ENCODE measurements around the gene NDUFC2. TPM values are rescaled to one million over a fixed set of nuclear protein-coding genes. Genes with fewer than 3 reads are reported as not detected.
"Not testable (repeated sequence)": the region's sequence is repeated elsewhere in the genome, so short reads cannot be mapped to it uniquely, and the experiment has no call there.

NDUFC2 gene
- total and polyA plus RNA-seq, 5 donors, result 238 to 298 (median 266) TPM

DNA sequence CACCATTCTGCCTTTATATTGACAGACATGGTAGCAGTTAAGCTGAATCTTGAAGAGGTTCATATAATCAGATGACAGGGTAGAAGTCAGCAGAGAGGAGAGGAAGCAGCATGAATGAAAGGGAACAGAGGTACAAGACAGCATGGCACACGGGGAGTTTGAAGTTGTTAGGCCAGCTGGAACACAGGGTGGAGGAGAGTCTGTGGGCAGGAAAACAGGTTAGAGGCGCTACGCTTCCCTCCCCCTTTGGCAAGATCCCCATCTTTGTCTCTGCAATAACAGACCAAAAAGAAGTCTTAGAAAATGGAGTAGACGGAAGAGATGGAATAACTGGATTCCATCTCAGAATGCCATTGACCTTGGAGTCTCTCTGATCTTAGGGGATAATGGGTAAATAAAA, 20.0 kb upstream of the NDUFC2 start:
- H3K27ac ChIP-seq (ENCODE audit: low read length), result no peak overlapping the region
- intact Hi-C loops (cut with DNase I), result no loop called here
- ATAC-seq, result no peak
- H3K4me1 ChIP-seq (ENCODE audit: control insufficient read depth, insufficient read depth, low read length), result no peaks in the 10 kb centered on the region
- H3K9me3 ChIP-seq (ENCODE audit: control insufficient read depth, low read length), result no peaks in the 10 kb centered on the region
- 84% methylated on average over 4 of the region's 4 CpGs for WGBS
- DNase-seq, result no peak
- no peaks in the 10 kb centered on the region for H3K27me3 ChIP-seq (ENCODE audit: control insufficient read depth, insufficient read depth)
- no peak overlapping the region for H3K4me3 ChIP-seq (ENCODE audit: low read length)

- Histone ChIP-seq H3K4me3 (ENCODE audit: low read length) (no peak overlapping the region), H3K27me3 (ENCODE audit: control insufficient read depth, insufficient read depth) (no peaks in the 10 kb centered on the region), H3K9me3 (ENCODE audit: control insufficient read depth, low read length) (no peaks in the 10 kb centered on the region), H3K27ac (ENCODE audit: low read length) (no peak overlapping the region), H3K4me1 (ENCODE audit: control insufficient read depth, insufficient read depth, low read length) (no peaks in the 10 kb centered on the region)
- ATAC-seq, result no peak
- no peak for DNase-seq
- 83% methylated on average over 7 of the region's 7 CpGs for WGBS
- intact Hi-C loops (cut with DNase I), result no loop called here
Measured at GRCh38 chr11:78097666-78098385, 18.2 kb upstream of the NDUFC2 start.

GRCh38 chr11:78094250-78094649, 14.6 kb upstream of the NDUFC2 start:
- Histone ChIP-seq H3K4me1 (ENCODE audit: control insufficient read depth, insufficient read depth, low read length) (no peaks in the 10 kb centered on the region), H3K4me3 (ENCODE audit: low read length) (no peak overlapping the region), H3K9me3 (ENCODE audit: control insufficient read depth, low read length) (no peaks in the 10 kb centered on the region), H3K27ac (ENCODE audit: low read length) (no peak overlapping the region), H3K27me3 (ENCODE audit: control insufficient read depth, insufficient read depth) (no peaks in the 10 kb centered on the region)
- DNase-seq, result no peak
- 86% methylated on average over 2 of the region's 2 CpGs for WGBS
- ATAC-seq, result no peak
- intact Hi-C loops (cut with DNase I), result no loop called here

- intact Hi-C loops (cut with DNase I); H3K27ac ChIP-seq (ENCODE audit: low read length); DNase-seq; H3K4me1 ChIP-seq (ENCODE audit: control insufficient read depth, insufficient read depth, low read length); H3K27me3 ChIP-seq (ENCODE audit: control insufficient read depth, insufficient read depth); H3K9me3 ChIP-seq (ENCODE audit: control insufficient read depth, low read length); H3K4me3 ChIP-seq (ENCODE audit: low read length); ATAC-seq: not testable (repeated sequence)
- 85% methylated on average over 6 of the region's 6 CpGs for WGBS
Measured at GRCh38 chr11:78086521-78087074, 6.9 kb upstream of the NDUFC2 start.

DNA sequence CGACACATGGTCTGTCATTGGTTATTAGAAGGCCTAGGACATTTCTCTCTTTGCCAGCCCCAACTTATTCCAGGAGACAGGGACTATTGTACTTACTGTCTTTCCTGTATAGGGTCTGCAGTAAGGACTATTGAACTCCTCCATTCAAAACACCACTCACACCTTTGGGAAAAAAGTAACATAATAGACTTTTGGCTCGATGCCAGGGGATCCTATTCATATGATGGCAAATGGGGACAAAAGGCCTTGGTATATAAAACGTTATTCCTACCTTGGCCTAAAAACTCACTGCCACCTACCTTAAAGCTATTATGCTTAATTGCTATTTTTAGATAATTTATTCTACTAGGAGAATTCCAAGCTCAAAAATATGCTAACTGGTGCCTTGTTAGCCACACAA, 6.3 kb upstream of the NDUFC2 start:
- WGBS, result 66% methylated on average over 3 of the region's 3 CpGs
- ATAC-seq (no peak), DNase-seq (no peak)
- Histone ChIP-seq H3K27me3 (ENCODE audit: control insufficient read depth, insufficient read depth) (no peaks in the 10 kb centered on the region), H3K9me3 (ENCODE audit: control insufficient read depth, low read length) (no peaks in the 10 kb centered on the region), H3K4me1 (ENCODE audit: control insufficient read depth, insufficient read depth, low read length) (no peaks in the 10 kb centered on the region), H3K4me3 (ENCODE audit: low read length) (no peak overlapping the region), H3K27ac (ENCODE audit: low read length) (no peak overlapping the region)
- intact Hi-C loops (cut with DNase I), result no loop called here

GRCh38 chr11:78084506-78084905, 4.8 kb upstream of the NDUFC2 start:
- H3K4me1 ChIP-seq (ENCODE audit: control insufficient read depth, insufficient read depth, low read length); ATAC-seq; H3K9me3 ChIP-seq (ENCODE audit: control insufficient read depth, low read length); DNase-seq; intact Hi-C loops (cut with DNase I); H3K27me3 ChIP-seq (ENCODE audit: control insufficient read depth, insufficient read depth); H3K4me3 ChIP-seq (ENCODE audit: low read length); H3K27ac ChIP-seq (ENCODE audit: low read length): not testable (repeated sequence)
- WGBS, result 92% methylated on average over 8 of the region's 8 CpGs

GRCh38 chr11:78083021-78083420, 3.4 kb upstream of the NDUFC2 start:
- no peaks in the 10 kb centered on the region for H3K27me3 ChIP-seq (ENCODE audit: control insufficient read depth, insufficient read depth)
- intact Hi-C loops (cut with DNase I), result no loop called here
- ATAC-seq, result no peak
- no peak overlapping the region for H3K4me3 ChIP-seq (ENCODE audit: low read length)
- no peak overlapping the region for H3K27ac ChIP-seq (ENCODE audit: low read length)
- H3K9me3 ChIP-seq (ENCODE audit: control insufficient read depth, low read length), result no peaks in the 10 kb centered on the region
- DNase-seq, result no peak
- peaks cover 5% of the 10 kb centered on the region for H3K4me1 ChIP-seq (ENCODE audit: control insufficient read depth, insufficient read depth, low read length)
- 70% methylated on average over 4 of the region's 4 CpGs for WGBS

DNA sequence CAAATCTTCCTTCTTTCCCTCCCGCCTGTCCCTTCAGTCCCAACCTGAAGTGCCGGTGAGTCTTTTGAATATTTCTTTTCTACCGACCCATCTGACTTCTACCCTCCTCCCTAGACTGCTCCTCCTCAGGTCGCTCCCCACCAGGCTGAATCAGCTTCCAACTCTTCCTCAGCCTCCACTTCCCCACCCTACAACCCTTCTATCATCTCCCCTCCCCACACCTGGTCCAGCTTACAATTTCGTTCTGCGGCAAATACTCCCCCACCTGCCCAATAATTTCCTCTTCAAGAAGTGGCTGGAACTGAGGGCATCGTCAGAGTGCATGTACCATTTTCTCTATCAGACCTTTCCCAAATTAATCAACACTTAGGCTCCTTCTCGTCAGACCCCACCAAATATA, 2.5 kb upstream of the NDUFC2 start:
- Histone ChIP-seq H3K27ac (ENCODE audit: low read length) (no peak overlapping the region), H3K9me3 (ENCODE audit: control insufficient read depth, low read length) (no peaks in the 10 kb centered on the region), H3K27me3 (ENCODE audit: control insufficient read depth, insufficient read depth) (no peaks in the 10 kb centered on the region), H3K4me1 (ENCODE audit: control insufficient read depth, insufficient read depth, low read length) (peaks cover 7% of the 10 kb centered on the region), H3K4me3 (ENCODE audit: low read length) (no peak overlapping the region)
- 86% methylated on average over 8 of the region's 8 CpGs for WGBS
- ATAC-seq (no peak), DNase-seq (no peak)
- intact Hi-C loops (cut with DNase I), result no loop called here

DNA sequence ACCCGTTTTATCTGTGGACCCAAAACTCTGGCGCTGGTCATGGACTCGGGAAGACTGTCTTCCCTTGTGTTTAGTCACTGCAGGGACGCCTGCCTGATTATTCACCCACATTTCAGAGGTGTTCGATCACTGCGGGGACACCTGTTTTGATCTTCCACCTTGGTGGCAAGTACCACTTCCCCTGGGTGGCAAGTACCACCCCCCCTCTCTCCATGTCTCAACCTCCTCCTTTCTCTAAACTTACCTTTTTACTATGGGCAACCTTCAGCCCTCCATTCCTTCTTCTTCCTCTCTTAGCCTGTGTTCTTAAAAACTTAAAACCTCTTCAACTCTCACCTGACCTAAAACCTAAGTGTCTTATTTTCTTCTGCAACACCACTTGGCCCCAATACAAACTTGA, 1.9 kb upstream of the NDUFC2 start:
- Histone ChIP-seq H3K9me3 (ENCODE audit: control insufficient read depth, low read length) (no peaks in the 10 kb centered on the region), H3K27ac (ENCODE audit: low read length) (no peak overlapping the region), H3K4me1 (ENCODE audit: control insufficient read depth, insufficient read depth, low read length) (peaks cover 12% of the 10 kb centered on the region), H3K4me3 (ENCODE audit: low read length) (no peak overlapping the region), H3K27me3 (ENCODE audit: control insufficient read depth, insufficient read depth) (no peaks in the 10 kb centered on the region)
- ATAC-seq (no peak), DNase-seq (no peak)
- WGBS, result 86% methylated on average over 6 of the region's 6 CpGs
- intact Hi-C loops (cut with DNase I), result no loop called here

DNA sequence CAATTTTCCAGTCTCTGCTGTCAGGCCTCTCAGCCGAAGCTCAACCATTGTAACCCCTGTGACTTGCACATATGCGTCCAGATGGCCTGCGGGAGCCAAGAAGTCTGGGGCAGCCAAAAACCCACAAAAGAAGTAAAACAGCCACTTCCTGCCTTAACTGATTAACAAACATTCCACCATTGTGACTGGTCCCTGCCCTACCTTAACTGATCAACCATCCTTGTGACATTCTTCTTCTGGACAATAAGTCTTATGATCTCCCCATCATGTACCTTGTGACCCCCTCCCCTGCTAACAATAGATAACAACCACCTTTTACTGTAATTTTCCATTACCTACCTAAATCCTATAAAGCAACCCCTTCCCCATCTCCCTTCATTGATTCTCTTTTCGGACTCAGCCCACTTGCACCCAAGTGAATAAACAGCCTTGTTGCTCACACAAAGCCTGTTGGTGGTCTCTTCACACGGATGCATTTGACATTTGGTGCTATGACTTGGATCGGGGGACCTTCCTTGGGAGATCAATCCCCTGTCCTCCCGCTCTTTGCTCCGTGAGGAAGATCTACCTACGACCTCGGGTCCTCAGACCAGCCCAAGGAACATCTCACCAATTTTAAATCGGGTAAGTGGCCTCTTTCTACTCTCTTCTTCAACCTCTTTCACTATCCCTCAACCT, 1.3 kb upstream of the NDUFC2 start:
- Histone ChIP-seq H3K4me3 (ENCODE audit: low read length) (no peak overlapping the region), H3K4me1 (ENCODE audit: control insufficient read depth, insufficient read depth, low read length) (peaks cover 13% of the 10 kb centered on the region), H3K27ac (ENCODE audit: low read length) (no peak overlapping the region), H3K27me3 (ENCODE audit: control insufficient read depth, insufficient read depth) (no peaks in the 10 kb centered on the region), H3K9me3 (ENCODE audit: control insufficient read depth, low read length) (no peaks in the 10 kb centered on the region)
- intact Hi-C loops (cut with DNase I), result no loop called here
- ATAC-seq (peak in 1 of 2 donors; percentile 72), DNase-seq (peak in 1 of 3 donors; percentile 41)
- 81% methylated on average over 11 of the region's 11 CpGs for WGBS

DNA sequence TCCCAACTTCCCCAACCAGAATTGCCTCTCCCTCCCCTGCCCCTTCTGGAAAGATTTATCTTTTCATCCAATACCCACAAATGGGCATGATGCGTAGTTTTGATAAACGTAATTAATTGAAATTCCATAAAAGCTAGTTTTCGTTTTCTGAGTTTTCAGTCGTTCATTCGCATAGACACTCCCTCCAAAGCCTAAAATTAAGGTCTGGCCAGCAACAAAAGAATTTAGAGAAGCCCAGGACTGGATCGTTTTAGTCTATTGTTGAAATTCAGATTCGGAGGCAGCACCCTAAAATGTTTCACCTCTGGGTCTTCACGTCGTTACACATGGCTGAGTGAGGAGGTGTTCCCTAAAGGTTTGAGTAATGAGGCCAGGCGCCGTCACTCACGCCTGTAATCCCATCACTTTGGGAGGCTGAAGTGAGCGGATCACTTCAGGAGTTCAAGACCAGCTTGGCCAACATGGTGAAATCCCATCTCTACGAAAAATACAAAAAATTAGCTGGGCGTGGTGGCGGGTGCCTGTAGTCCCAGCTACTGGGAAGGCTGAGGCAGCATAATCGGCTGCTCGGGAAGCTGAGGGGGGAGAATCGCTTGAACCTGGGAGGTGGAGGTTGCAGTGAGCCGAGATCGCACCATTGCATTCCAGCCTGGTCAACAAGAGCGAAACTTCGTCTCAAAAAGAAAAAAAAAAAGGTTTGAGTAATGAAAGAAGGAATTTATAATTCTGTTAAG, 589 bp upstream of the NDUFC2 start:
- no peaks in the 10 kb centered on the region for H3K27me3 ChIP-seq (ENCODE audit: control insufficient read depth, insufficient read depth)
- ATAC-seq, result peak in 1 of 2 donors; percentile 10
- intact Hi-C loops (cut with DNase I), result no loop called here
- H3K4me3 ChIP-seq (ENCODE audit: low read length), result peak overlapping the region; percentile 86
- H3K27ac ChIP-seq (ENCODE audit: low read length), result peak overlapping the region; percentile 73
- H3K4me1 ChIP-seq (ENCODE audit: control insufficient read depth, insufficient read depth, low read length), result peaks cover 13% of the 10 kb centered on the region
- whole genome bisulfite sequencing, result 58% methylated on average over 23 of the region's 23 CpGs
- peak in 1 of 3 donors; percentile 44 for DNase-seq
- no peaks in the 10 kb centered on the region for H3K9me3 ChIP-seq (ENCODE audit: control insufficient read depth, low read length)
